K562 (cell line): ENCODE measurements around the gene VWA3B. TPM values are rescaled to one million over a fixed set of nuclear protein-coding genes. Genes with fewer than 3 reads are reported as not detected.

Source experiments
- ATAC-seq: fragments of 200-7000 bp; cut with Tn5 transposase; 3 replicates; pipeline ENCODE4 v1.9.1; 2020; ENCODE audit warnings: moderate library complexity
- BruUV-seq: library from RNA; stranded (reverse); fragments of 400-500 nt; replicated peaks from 2 replicates; lab custom pipeline; 2021; lab: Mats Ljungman, UMichigan
- CTCF ChIA-PET: fragments of 300-600 bp; formaldehyde crosslinking; extraction: SDS; loops from one replicate; lab custom pipeline; 2021; ENCODE audit warnings: low intra/inter-chr PET ratio; lab: Yijun Ruan, JAX
- POLR2A ChIA-PET: fragments of 300-600, 350-650 bp; sonication (Branson Sonifier 250); formaldehyde crosslinking; extraction: SDS; loops from one replicate; lab custom pipeline; 2021; ENCODE audit warnings: antibody characterized with exemption, inconsistent platforms; lab: Yijun Ruan, JAX
- DNase-seq, 4 experiments: peaks; one replicate each; pipeline versions ENCODE4 v3.0.0 to v3.0.0-alpha.2; 2011 to 2018; ENCODE audit warnings: low spot score in 3 of 4, mixed read lengths in 3 of 4; ENCODE audit errors: extremely low read depth in 1 of 4
- FAIRE-seq: peaks from 2 replicates; lab custom pipeline; 2011; peaks lifted over from hg19 to GRCh38; lab: Jason Lieb, UNC
- H2AFZ ChIP-seq: 2 replicates; pipeline ENCODE4 v1.6.0; 2011; ENCODE audit warnings: low read depth, low read length, control low read depth, inconsistent platforms
- H3K27ac ChIP-seq: fragments of 200-600 bp; 3 replicates; pipeline ENCODE4 v1.8.0; 2011; ENCODE audit warnings: low read depth, mild to moderate bottlenecking, control low read depth, inconsistent platforms, low read length, moderate library complexity, mixed read lengths; ENCODE audit errors: extremely low read depth
- H3K27me3 ChIP-seq, 2 experiments: fragments of 300-600 bp in 1 of 2; 2 replicates in 1 of 2; 3 replicates in 1 of 2; pipeline versions ENCODE4 v1.6.0 to v1.8.0; 2011; ENCODE audit warnings: inconsistent platforms in 2 of 2, low read length in 2 of 2, mild to moderate bottlenecking in 1 of 2, mixed read lengths in 1 of 2, moderate library complexity in 1 of 2; ENCODE audit not compliant: control insufficient read depth in 2 of 2, insufficient read depth in 2 of 2
- H3K36me3 ChIP-seq: fragments of 300-600 bp; 3 replicates; pipeline ENCODE4 v1.8.0; 2011; ENCODE audit warnings: mild to moderate bottlenecking, low read length, inconsistent platforms; ENCODE audit not compliant: control insufficient read depth, insufficient read depth
- H3K4me1 ChIP-seq, 2 experiments: fragments of 200-600 bp in 1 of 2; replicated peaks in 1 of 2; 2 replicates in 1 of 2; 3 replicates in 1 of 2; pipeline versions ENCODE4 v1.5.1 to v1.8.0; 2011; ENCODE audit warnings: inconsistent platforms in 2 of 2, low read length in 2 of 2, mild to moderate bottlenecking in 1 of 2, mixed read lengths in 1 of 2, moderate library complexity in 1 of 2; ENCODE audit not compliant: control insufficient read depth in 2 of 2, insufficient read depth in 2 of 2
- H3K4me2 ChIP-seq: 2 replicates; pipeline ENCODE4 v1.6.1; 2011; ENCODE audit warnings: low read length, control low read depth, inconsistent platforms, mixed read lengths; ENCODE audit not compliant: insufficient read depth
- H3K4me3 ChIP-seq: fragments of 200-600 bp; sonication (generic), shearing (Covaris generic); 2 replicates; pipeline ENCODE4 v1.5.1; 2016; ENCODE audit warnings: control low read depth, inconsistent platforms
- H3K79me2 ChIP-seq: fragments of 200-600 bp; 3 replicates; pipeline ENCODE4 v1.8.0; 2011; ENCODE audit warnings: low read length, inconsistent platforms; ENCODE audit not compliant: control insufficient read depth, insufficient read depth
- H3K9ac ChIP-seq, 2 experiments: 2 replicates each; pipeline versions ENCODE4 v1.6.0 to v1.6.1; 2011; ENCODE audit warnings: low read depth in 2 of 2, low read length in 2 of 2, control low read depth in 1 of 2, inconsistent platforms in 1 of 2, mild to moderate bottlenecking in 1 of 2, mixed read lengths in 1 of 2; ENCODE audit not compliant: insufficient read depth in 1 of 2
- H3K9me1 ChIP-seq: one replicate; pipeline ENCODE4 v1.6.0; 2011; ENCODE audit warnings: inconsistent platforms, mild to moderate bottlenecking, low read length, moderate library complexity; ENCODE audit not compliant: control insufficient read depth, insufficient read depth
- H3K9me3 ChIP-seq: replicated peaks from 2 replicates; pipeline ENCODE4 v1.5.1; 2011; ENCODE audit warnings: low read depth, low read length, inconsistent platforms; ENCODE audit not compliant: control insufficient read depth, insufficient read depth
- H4K20me1 ChIP-seq: replicated peaks from 2 replicates; pipeline ENCODE4 v1.6.1; 2011; ENCODE audit warnings: low read length, inconsistent platforms, mixed read lengths; ENCODE audit not compliant: control insufficient read depth, insufficient read depth
- CREB1 ChIP-seq, 2 experiments: sonication (generic) in 1 of 2; formaldehyde crosslinking in 1 of 2; IDR thresholded peaks; 2 replicates each; pipeline versions ENCODE4 v1.6.1 to v1.8.0; 2012 to 2022; ENCODE audit warnings: inconsistent platforms in 1 of 2, mild to moderate bottlenecking in 1 of 2, missing genetic modification reagents in 1 of 2, moderate library complexity in 1 of 2
- MEIS2 ChIP-seq: fragments of 450-650 bp; IDR thresholded peaks from 2 replicates; pipeline ENCODE4 v1.6.1; 2014; ENCODE audit warnings: mild to moderate bottlenecking; ENCODE audit not compliant: partially characterized antibody
- TCF7L2 ChIP-seq: fragments of 150-350 bp; IDR thresholded peaks from 2 replicates; pipeline ENCODE4 v1.6.1; 2016; ENCODE audit warnings: low read depth, mild to moderate bottlenecking, low read length, moderate library complexity
- TSC22D4 ChIP-seq: fragments of 450-650 bp; IDR thresholded peaks from 2 replicates; pipeline ENCODE4 v1.6.1; 2016; ENCODE audit warnings: missing genetic modification characterization, missing biosample characterization, control low read depth
- WGBS: fragments of 100-300 bp; shearing (Covaris generic); methylation state at CpG from one replicate; pipeline ENCODE4 v1.1.6; 2016; ENCODE audit warnings: low coverage, mixed read lengths; ENCODE audit not compliant: insufficient coverage; ENCODE audit errors: missing lambda C conversion rate; 5-methylcytosine and 5-hydroxymethylcytosine counted together
- in situ Hi-C: fragments of 300-500 bp; cut with MboI; formaldehyde crosslinking; loops from 4 replicates; pipeline ENCODE4 v1.15.0; 2018; ENCODE audit warnings: inconsistent platforms, mixed read lengths
- intact Hi-C: fragments of 100-400 bp; cut with micrococcal nuclease; formaldehyde crosslinking; loops from 2 replicates; pipeline ENCODE4 v1.14.2; 2022
- polyA plus RNA-seq, 8 experiments: library from polyadenylated mRNA; depleted of rRNA in 4 of 8; stranded (reverse) in 5 of 8; unstranded in 3 of 8; fragments of >200 nt; fragmentation: Nextera tagmentation in 2 of 8; fragmentation: Illumina TruSeq in 1 of 8; extraction: Ambion mirVana in 2 of 8; extraction: Trizol in 1 of 8; gene quantifications; 2 replicates each; pipeline versions ENCODE4 v1.2.1 to v1.2.3, GENCODE V29; 2011 to 2014; ENCODE audit warnings: inconsistent platforms in 1 of 8, missing spikeins in 1 of 8
- total RNA-seq, 7 experiments: library from RNA; depleted of rRNA in 6 of 7; stranded (reverse); fragments of >200 nt in 6 of 7; fragmentation: Illumina TruSeq in 2 of 7; extraction: Trizol in 2 of 7; gene quantifications; 2 replicates each; pipeline versions ENCODE4 v1.2.1 to v1.2.3, GENCODE V29; 2011 to 2021; ENCODE audit warnings: low replicate concordance in 1 of 7
- TF ChIP-seq, protein P1 (sequence below): fragments of 450-650 bp; formaldehyde crosslinking; IDR thresholded peaks from 2 replicates; pipeline ENCODE4 v1.4.0; 2020; ENCODE audit warnings: mild to moderate bottlenecking, moderate library complexity
- TF ChIP-seq, protein P2 (sequence below), 2 experiments: fragments of 450-650 bp; IDR thresholded peaks; 2 replicates each; pipeline ENCODE4 v1.6.1; 2016; ENCODE audit warnings: mild to moderate bottlenecking in 2 of 2, borderline replicate concordance in 1 of 2, low read depth in 1 of 2, moderate library complexity in 1 of 2

Gene VWA3B
- total and polyA plus RNA-seq, 9 of the 15 experiments (the other 6 are each of a cell fraction or from before 2014, with no cell fraction given), result not detected

DNA sequence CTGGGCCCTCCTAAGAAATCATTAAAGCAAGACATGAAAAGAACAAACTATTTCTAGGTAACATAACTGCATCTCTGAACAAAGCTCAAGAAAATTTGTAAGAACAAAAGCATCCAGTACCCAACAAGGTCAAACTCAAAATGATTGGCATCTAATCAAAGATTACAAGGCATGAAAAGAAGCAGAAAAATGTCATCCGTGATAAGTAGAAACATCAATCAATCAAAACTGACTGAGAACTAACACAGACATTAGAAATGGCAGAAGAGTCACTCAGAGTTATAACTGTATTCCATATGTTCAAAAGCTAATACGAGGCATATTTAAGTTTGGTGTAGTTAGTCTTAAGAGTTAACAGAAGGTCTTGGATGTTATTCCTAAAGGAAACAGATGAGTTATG, 80.9 kb downstream of the VWA3B start:
- no peaks in the 10 kb centered on the region for H3K9me1 ChIP-seq
- WGBS, result 3% methylated on average over 2 of the region's 2 CpGs
- no peak for TF ChIP-seq TSC22D4 (tag)
- TF ChIP-seq TCF7L2, result no peak
- TF ChIP-seq MEIS2, result peak; percentile 25
- TF ChIP-seq, all 486 proteins: peak for 1
- no peak for FAIRE-seq
- Histone ChIP-seq H3K27me3 (peaks cover 9 to 47% of the 10 kb centered on the region in 2 experiments), H2AFZ (no peak overlapping the region), H3K9ac (no peak overlapping the region), H3K27ac (no peak overlapping the region), H4K20me1 (no peaks in the 10 kb centered on the region), H3K36me3 (no peaks in the 10 kb centered on the region), H3K79me2 (no peaks in the 10 kb centered on the region), H3K4me3 (no peak overlapping the region), H3K4me1 (no peaks in the 10 kb centered on the region), H3K9me3 (no peaks in the 10 kb centered on the region), H3K4me2 (no peak overlapping the region)
- CTCF ChIA-PET, result no interaction called here
- in situ Hi-C loops, result no loop called here
- intact Hi-C loops, result no loop called here
- no TSS peak for BruUV-seq
- no peak for ATAC-seq
- POLR2A ChIA-PET, result no interaction called here
- no peak for DNase-seq

DNA sequence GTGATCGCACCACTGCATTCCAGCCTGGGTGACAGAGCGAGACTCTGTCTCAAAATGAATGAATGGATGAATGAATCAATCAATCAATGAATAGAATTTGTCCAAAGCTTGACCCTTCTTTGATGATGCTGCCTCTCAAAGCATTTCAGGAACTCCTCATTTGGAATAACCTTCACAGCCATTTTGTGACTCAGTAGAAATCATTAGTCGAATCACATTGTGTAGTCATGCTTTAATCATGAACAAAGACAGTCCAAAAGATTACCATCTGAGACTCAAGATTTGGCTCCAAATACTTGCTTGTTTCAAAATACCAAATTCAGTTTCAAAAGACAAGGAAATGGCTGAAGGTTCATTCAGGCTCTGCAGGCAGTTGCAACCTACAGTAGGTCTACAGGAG, 83.1 kb downstream of the VWA3B start:
- H4K20me1 ChIP-seq, result no peaks in the 10 kb centered on the region
- no peaks in the 10 kb centered on the region for H3K9me1 ChIP-seq
- H3K4me1 ChIP-seq, result no peaks in the 10 kb centered on the region
- no peak overlapping the region for H3K4me2 ChIP-seq
- no peak overlapping the region for H3K4me3 ChIP-seq
- H3K9me3 ChIP-seq, result no peaks in the 10 kb centered on the region
- DNase-seq, result no peak
- no peak overlapping the region for H2AFZ ChIP-seq
- ATAC-seq, result no peak
- in situ Hi-C loops (no loop called here), intact Hi-C loops (no loop called here)
- no TSS peak for BruUV-seq
- no peaks in the 10 kb centered on the region for H3K36me3 ChIP-seq
- no peak overlapping the region for H3K9ac ChIP-seq
- POLR2A ChIA-PET, result no interaction called here
- WGBS, result 3% methylated on average over 3 of the region's 3 CpGs
- H3K27ac ChIP-seq, result no peak overlapping the region
- CTCF ChIA-PET, result no interaction called here
- no peaks in the 10 kb centered on the region for H3K79me2 ChIP-seq
- H3K27me3 ChIP-seq, result peaks cover 3 to 38% of the 10 kb centered on the region in 2 experiments
- FAIRE-seq, result no peak
- TF ChIP-seq, protein P1, sequence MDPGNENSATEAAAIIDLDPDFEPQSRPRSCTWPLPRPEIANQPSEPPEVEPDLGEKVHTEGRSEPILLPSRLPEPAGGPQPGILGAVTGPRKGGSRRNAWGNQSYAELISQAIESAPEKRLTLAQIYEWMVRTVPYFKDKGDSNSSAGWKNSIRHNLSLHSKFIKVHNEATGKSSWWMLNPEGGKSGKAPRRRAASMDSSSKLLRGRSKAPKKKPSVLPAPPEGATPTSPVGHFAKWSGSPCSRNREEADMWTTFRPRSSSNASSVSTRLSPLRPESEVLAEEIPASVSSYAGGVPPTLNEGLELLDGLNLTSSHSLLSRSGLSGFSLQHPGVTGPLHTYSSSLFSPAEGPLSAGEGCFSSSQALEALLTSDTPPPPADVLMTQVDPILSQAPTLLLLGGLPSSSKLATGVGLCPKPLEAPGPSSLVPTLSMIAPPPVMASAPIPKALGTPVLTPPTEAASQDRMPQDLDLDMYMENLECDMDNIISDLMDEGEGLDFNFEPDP (CRISPR knock-in tag), result no peak
- TF ChIP-seq CREB1 (IDR thresholded peaks at IDR 0.05) (no peak), CREB1 (CRISPR knock-in tag; IDR thresholded peaks at IDR 0.05) (no peak)
- TF ChIP-seq, protein P2, sequence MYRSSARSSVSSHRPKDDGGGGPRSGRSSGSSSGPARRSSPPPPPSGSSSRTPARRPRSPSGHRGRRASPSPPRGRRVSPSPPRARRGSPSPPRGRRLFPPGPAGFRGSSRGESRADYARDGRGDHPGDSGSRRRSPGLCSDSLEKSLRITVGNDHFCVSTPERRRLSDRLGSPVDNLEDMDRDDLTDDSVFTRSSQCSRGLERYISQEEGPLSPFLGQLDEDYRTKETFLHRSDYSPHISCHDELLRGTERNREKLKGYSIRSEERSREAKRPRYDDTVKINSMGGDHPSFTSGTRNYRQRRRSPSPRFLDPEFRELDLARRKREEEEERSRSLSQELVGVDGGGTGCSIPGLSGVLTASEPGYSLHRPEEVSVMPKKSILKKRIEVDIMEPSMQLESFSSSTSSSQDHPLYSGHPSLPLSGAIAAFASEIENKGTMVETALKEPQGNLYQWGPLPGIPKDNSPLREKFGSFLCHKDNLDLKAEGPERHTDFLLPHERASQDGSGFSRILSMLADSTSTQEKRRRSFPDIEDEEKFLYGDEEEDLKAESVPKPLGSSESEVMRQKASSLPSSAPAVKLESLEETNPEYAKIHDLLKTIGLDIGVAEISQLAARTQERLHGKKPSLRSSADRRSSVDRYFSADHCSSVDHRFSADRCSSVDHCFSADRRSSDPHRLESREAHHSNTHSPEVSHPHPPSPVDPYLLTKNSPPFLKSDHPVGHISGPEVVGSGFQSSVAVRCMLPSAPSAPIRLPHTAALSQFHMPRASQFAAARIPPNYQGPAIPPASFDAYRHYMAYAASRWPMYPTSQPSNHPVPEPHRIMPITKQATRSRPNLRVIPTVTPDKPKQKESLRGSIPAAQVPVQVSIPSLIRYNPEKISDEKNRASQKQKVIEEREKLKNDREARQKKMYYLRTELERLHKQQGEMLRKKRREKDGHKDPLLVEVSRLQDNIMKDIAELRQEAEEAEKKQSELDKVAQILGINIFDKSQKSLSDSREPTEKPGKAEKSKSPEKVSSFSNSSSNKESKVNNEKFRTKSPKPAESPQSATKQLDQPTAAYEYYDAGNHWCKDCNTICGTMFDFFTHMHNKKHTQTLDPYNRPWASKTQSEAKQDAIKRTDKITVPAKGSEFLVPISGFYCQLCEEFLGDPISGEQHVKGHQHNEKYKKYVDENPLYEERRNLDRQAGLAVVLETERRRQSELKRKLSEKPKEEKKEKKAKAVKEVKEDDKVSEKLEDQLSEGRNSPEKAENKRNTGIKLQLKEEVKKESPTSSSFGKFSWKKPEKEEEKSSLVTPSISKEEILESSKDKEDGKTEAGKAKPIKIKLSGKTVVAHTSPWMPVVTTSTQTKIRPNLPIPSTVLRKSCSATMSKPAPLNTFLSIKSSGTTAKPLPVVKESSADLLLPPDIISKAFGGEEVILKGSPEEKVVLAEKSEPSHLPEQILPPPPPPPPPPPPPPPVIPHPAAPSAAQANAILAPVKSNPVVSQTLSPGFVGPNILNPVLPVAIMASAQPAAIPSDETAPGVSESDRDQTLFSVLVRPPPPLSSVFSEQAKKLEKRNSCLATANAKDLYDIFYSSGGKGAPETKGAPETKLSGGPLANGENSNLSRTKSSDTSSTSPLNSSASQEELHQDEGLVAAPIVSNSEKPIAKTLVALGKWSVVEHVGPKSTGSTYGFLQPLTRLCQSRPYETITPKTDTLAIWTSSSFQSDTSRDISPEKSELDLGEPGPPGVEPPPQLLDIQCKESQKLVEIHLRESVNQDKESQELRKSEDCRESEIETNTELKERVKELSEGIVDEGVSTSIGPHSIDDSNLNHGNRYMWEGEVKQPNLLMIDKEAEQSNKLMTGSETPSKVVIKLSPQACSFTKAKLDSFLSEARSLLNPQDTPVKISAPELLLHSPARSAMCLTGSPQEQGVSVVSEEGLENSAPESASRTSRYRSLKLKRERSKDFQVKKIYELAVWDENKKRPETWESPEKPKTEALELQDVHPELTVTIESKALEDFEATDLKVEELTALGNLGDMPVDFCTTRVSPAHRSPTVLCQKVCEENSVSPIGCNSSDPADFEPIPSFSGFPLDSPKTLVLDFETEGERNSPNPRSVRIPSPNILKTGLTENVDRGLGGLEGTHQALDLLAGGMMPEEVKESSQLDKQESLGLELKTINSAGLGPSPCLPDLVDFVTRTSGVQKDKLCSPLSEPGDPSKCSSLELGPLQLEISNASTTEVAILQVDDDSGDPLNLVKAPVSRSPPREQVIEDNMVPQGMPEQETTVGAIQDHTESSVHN (IDR thresholded peaks at IDR 0.05; ENCODE audit: borderline replicate concordance in 1 of 2, low read depth in 1 of 2), result no peak
